ENCODE results near the gene DOK3.
A peak's percentile ranks its signal among the peaks of the same experiment; 100 is the strongest.

DOK3 gene

GRCh38 chr5:177545487-177546257 is 36.0 kb upstream of the DOK3 start:
- DNase-seq (ENCODE audit: low read depth) = peak; percentile 83
- no peak for TF ChIP-seq CTCF (IDR thresholded peaks at IDR 0.05; ENCODE audit: control insufficient read depth, insufficient read depth, low read depth, low read length, missing control alignments)
- no peak overlapping the region for H3K4me3 ChIP-seq (ENCODE audit: control insufficient read depth, low read depth, low read length)

- TF ChIP-seq CTCF (IDR thresholded peaks at IDR 0.05; ENCODE audit: control insufficient read depth, insufficient read depth, low read depth, low read length, missing control alignments) = no peak
- H3K4me3 ChIP-seq (ENCODE audit: control insufficient read depth, low read depth, low read length) = no peak overlapping the region
- no peak for DNase-seq (ENCODE audit: low read depth)
These were observed 33.3 kb upstream of the DOK3 start for GRCh38 chr5:177542816-177543465.

GRCh38 chr5:177540438-177540837 is 30.8 kb upstream of the DOK3 start:
- H3K4me3 ChIP-seq (ENCODE audit: control insufficient read depth, low read depth, low read length) = no peak overlapping the region
- DNase-seq (ENCODE audit: low read depth) = no peak
- no peak for TF ChIP-seq CTCF (IDR thresholded peaks at IDR 0.05; ENCODE audit: control insufficient read depth, insufficient read depth, low read depth, low read length, missing control alignments)

DNA sequence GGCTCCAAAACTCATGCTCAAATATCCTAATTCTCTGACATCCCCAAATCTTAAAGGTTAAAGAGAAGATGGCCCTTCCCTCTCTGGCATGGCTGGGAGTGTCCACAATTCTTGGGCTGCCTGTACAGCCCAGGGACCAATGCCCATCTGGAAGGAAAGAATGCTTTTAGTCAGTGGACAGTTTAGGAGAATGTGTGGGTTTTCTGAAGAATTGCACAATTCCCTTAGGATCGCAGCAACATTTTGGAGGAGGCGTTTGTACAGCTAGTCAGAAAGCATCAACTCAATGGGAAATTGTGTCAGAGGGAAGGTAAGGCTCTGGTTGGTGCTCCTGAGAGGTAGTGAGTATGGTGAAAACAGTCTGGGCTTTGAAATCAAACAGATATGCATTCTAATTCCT is 29.8 kb upstream of the DOK3 start:
- no peak overlapping the region for H3K4me3 ChIP-seq (ENCODE audit: control insufficient read depth, low read depth, low read length)
- TF ChIP-seq CTCF (IDR thresholded peaks at IDR 0.05; ENCODE audit: control insufficient read depth, insufficient read depth, low read depth, low read length, missing control alignments) = no peak
- DNase-seq (ENCODE audit: low read depth) = peak; percentile 79

DNA sequence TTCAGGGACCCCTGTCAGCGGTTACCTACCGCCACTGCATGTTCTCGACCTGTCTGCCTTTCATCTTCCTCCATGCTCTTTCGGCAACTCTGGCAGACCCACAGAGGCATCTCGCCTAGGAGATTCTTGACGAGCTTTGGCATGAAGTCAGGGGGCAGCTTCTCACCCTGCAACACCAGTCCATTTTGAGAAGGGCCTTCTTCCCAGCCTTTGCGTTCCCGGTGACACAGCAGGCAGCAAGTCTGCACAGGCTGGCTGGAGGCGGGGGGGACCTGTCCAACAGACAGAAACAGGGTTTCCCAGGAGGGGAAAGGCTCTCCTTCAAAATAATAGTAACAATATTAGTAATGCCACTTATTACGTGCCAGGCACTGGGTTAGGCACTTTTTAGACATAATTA is 29.2 kb upstream of the DOK3 start:
- no peak for TF ChIP-seq CTCF (IDR thresholded peaks at IDR 0.05; ENCODE audit: control insufficient read depth, insufficient read depth, low read depth, low read length, missing control alignments)
- no peak for DNase-seq (ENCODE audit: low read depth)
- no peak overlapping the region for H3K4me3 ChIP-seq (ENCODE audit: control insufficient read depth, low read depth, low read length)

DNA sequence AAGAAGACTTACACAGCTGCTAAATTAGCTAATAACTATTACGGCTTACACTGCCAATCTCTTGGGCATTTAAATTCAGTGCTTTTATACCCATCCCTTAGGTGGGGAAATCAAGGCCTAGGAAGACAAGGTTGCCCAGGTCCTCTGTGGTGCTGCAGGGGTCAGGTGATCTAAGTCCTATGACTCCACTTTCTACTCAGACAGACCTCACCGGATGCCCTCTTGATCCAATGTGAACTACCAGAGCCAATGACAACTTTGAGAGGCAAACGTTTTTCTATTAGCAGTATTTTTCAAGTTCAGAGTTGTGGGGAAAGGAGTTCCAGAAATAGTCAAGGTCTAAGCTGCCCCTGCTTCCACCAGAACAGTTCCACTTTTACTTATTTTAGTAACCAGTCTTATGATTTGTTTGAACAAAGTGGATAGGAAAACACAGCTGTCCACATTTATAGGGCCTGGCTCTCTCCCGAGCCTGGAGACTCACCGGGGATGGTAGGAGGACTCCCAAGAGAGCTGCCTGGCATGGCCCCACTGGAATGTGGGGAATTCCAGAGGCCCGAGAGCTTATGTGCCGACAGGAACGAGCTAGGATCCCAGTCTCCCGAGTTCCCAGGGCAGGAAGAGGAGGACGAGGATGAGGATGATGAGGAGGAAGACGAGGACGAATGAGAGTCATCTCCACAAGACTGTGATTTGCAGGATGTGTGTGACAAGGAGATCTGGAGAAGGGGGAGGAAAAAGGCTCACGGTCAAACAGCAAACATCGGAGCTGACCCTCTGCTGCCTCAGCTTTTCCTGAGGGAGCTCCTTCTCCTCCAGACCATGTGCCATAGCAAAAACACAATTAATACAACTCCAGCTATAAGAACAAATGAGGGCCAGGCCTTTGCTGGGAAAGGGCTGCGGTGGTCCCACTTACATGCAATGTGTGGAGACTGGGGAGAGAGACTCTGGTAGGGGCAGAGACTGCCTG is 28.0 kb upstream of the DOK3 start:
- TF ChIP-seq CTCF (IDR thresholded peaks at IDR 0.05; ENCODE audit: control insufficient read depth, insufficient read depth, low read depth, low read length, missing control alignments) = no peak
- peak; percentile 83 for DNase-seq (ENCODE audit: low read depth)
- no peak overlapping the region for H3K4me3 ChIP-seq (ENCODE audit: control insufficient read depth, low read depth, low read length)

Data from AG09309 (cell line).